HS-5 (cell line): Measurements from ENCODE around the gene PRKN.

Source experiments
- DNase-seq: peaks from one replicate; pipeline ENCODE4 v3.0.0-alpha.2; 2012; ENCODE audit warnings: low read depth

PRKN gene

DNA sequence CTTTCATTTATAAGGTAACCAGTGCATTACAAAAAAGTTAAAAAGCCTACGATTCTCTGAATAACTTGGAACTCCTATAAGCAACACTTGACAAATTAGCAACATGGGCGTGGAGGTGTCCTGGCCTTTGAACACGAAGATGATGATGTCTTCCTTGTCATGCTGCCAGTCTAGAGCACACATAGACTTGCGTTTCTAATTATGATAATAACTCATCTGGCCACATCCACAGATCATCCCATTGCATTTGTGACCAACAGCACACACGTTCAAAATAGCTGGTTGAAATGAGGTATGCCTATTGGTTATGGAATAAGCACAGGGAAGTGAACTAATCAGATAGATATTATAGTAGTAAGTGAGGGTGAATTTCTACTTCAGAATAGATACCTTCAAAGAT, 608.9 kb downstream of the PRKN start:
- no peak for DNase-seq

- DNase-seq = no peak
Measured at GRCh38 chr6:162116902-162117525, 610.6 kb downstream of the PRKN start.

- DNase-seq = no peak
Measured at GRCh38 chr6:162109480-162110050, 618.0 kb downstream of the PRKN start.

DNA sequence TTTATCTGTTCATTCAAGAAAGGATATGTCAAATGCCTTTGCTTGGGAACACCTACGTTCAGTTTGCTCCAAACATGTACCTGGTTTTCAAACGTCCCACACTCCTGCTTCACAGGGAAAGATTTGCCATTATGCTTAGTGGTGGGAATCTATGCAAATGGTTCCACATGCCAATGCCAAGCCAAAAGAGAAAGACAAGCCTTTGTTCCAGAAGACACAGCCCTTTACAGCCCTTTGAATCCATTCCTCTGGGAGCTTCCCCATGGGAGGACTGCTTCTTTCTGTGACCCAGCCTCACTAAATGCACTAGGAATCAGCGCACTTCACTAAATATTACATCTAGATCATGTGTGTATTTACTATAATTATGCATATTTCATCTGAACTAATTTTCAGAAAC, 619.5 kb downstream of the PRKN start:
- DNase-seq = no peak

DNA sequence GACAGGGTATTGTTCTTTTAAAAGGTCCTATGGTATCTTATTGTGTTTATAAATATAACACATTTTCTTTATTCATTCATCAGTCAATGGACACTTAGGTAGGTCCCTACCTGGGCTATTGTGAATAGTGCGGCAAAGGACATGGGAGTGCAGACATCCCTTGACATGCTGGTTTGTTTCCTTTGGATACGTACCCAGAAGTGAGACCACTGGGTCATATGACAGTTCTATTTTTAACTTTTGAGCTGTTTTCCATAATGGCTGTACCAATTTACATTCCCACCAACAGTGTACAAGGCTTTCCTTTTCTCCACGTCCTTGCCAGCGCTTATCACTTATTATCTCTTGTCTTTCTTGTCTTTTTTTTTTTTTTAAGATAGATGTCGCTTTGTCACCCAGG, 627.5 kb downstream of the PRKN start:
- no peak for DNase-seq

DNA sequence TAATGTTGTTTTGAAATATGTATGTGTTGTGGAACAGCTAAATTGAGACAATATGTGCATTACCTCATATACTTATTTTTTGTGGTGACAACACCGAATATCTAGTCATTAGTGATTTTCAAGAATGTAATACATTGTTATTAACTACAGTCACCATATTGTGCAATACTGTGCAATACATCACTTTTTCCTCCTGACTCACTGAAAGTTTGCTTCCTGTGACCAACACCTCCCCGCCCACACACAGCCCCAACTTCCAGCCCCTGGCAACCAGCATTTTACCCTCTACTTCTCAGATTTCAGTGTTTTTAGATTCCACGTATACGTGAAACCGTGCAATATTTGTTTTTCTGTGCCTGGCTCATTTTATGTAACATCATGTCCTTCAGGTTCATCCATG, 627.9 kb downstream of the PRKN start:
- DNase-seq = peak; percentile 58

DNA sequence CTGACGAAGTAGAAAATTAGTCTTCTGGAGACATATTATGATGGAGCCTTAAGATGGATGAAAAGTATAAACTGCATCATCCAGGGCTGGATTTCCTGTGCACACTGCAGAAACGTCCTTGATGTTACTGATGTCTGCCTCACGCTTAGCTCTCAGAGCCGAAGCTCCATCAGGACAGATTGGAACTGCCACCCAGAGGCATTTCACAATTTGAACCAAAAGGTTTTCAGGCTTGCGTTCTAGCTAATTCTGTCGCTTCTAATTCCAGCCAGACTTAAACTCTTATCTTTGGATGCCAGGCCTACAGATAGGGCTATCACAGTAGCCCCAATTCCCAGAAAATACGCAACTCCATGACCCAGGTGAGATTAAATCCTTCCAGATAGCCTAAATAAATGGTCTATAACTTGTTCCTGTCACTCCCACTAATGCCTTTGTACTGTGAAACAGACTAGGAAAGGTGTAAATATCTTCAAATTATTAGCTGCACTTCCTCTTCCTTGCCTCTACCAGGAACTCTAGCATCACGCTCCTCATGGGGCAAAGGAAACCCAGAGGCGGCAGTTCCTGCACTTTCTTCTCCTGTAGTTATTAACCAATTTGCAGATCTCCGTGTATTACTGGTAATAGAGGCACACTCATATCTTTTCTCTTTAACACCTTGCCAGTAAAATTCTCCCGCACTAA, 634.6 kb downstream of the PRKN start:
- no peak for DNase-seq

- DNase-seq = no peak
Measured at GRCh38 chr6:162090734-162091133, 636.8 kb downstream of the PRKN start.

DNA sequence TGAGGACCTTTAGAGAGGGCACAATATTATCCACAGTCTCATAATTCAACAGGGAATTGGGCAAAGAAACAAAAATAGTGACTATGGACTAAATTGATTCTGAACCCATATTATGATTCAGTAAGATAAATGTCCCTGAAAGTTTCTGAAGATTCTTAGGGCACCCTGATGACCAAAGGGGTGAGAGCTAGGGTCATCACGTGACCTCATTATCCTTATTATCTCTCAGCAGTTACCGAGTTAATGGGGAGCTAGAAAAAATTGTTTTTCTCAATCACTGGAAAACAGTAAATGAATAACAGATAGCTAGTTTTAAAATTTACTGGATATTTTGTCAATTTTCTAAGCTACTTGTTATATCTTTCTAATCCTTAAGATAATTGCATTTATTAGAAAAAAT, 639.5 kb downstream of the PRKN start:
- no peak for DNase-seq

- DNase-seq = no peak
Measured at GRCh38 chr6:162085561-162085960, 642.0 kb downstream of the PRKN start.

GRCh38 chr6:162082520-162082919, 645.0 kb downstream of the PRKN start:
- DNase-seq = no peak

- DNase-seq = no peak
Measured at GRCh38 chr6:162078667-162079066, 648.9 kb downstream of the PRKN start.

- no peak for DNase-seq
Measured at GRCh38 chr6:162078126-162078525, 649.4 kb downstream of the PRKN start.

DNA sequence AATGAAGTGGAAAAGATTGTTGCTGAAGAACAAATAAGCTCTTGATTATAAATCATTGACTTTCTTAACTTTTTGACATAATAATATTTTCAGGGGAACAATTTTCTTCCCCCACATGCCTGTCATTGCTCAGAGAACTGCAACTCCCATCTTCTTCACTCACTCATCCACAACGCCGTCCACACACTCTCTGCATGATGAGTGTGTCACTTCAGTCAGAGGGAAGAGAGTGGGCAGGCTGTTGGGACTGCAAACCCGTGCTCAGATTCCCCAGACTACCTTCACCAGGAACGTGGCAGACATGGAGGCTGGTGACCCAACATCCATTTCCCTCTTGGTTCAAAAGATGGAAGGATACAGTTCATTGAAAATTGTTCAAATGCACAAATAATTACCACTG, 650.8 kb downstream of the PRKN start:
- no peak for DNase-seq

- DNase-seq = no peak
Measured at GRCh38 chr6:162074641-162075275, 652.8 kb downstream of the PRKN start.

- DNase-seq = no peak
Measured at GRCh38 chr6:162070639-162071038, 656.9 kb downstream of the PRKN start.

GRCh38 chr6:162069995-162070394, 657.6 kb downstream of the PRKN start:
- no peak for DNase-seq

GRCh38 chr6:162068340-162068739, 659.2 kb downstream of the PRKN start:
- DNase-seq = no peak

GRCh38 chr6:162063666-162064065, 663.9 kb downstream of the PRKN start:
- no peak for DNase-seq

- DNase-seq = no peak
Measured at GRCh38 chr6:162058281-162058875, 669.2 kb downstream of the PRKN start.

DNA sequence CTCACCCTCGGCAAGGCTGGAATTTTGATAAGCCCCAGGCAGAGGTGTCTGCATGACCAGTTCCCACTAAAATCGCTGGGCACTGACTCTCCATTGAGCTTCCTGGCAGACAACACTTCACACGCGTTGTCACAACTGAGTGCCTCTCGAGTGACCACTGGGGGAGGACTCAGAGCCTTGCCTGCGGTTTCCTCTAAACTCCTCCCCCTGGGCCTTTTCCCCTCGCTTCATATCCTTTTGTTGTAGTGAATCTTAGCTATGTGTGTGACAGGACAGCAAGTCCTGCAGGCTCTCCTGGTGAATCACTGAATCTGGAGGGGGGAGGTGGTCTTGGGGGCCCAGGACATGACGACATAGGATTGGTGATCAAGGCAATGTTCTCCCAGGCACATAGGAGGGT, 670.8 kb downstream of the PRKN start:
- DNase-seq = no peak

DNA sequence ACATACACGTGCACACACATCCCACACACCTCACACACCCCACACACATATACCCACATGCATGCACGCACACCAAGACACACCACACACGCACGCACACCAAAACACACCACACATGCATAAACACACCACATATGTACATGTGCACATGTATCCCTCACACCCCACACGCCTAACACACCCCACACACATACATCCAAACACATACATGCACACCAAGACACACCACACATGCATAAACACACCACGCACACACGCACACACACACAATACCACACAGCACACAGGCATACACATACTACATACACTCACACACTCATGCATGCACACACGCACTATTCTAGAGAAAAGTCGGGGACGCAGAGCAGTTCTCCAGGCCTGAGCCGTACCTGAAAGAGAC, 671.5 kb downstream of the PRKN start:
- DNase-seq = no peak

- no peak for DNase-seq
Measured at GRCh38 chr6:162055365-162055764, 672.2 kb downstream of the PRKN start.
